Tibial nerve (tissue), 4 donors: ENCODE data around the gene CORT.

Experiments used
- EP300 ChIP-seq, 2 donors: sonication (generic); formaldehyde crosslinking; IDR thresholded peaks; one replicate each; pipeline ENCODE4 v1.6.1; 2017; ENCODE audit warnings: antibody characterized with exemption in 2 of 2, mild to moderate bottlenecking in 1 of 2
- POLR2A ChIP-seq, 2 donors: fragments of 450-650 bp; IDR thresholded peaks; one replicate each; pipeline ENCODE4 v1.6.1; 2017; ENCODE audit warnings: antibody characterized with exemption in 2 of 2, mild to moderate bottlenecking in 2 of 2, moderate library complexity in 2 of 2
- TF ChIP-seq, protein P1 (sequence below), 5 experiments: fragments of 200-600 bp in 3 of 5; fragments of 450-650 bp in 2 of 5; sonication (generic) in 3 of 5; IDR thresholded peaks; one replicate each; pipeline ENCODE4 v1.5.1; 2016 to 2019; ENCODE audit warnings: antibody characterized with exemption in 5 of 5, mild to moderate bottlenecking in 3 of 5, moderate library complexity in 2 of 5

DNA sequence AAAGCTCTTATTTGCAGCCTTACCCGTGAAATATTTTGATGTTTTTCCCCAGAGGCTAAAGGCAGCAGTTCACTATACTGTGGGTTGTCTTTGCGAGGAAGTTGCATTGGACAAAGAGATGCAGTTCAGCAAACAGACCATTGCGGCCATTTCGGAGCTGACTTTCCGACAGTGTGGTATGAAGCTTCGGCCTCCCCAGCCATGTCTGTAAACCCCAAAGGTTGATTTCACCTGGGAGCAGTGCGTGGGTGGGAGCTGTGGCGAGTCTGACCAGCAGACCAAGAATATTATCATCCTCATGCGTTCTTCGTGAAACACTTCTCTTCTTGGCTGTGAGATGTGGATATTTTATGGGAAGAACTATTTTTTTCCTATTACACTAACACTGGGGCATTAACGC lies 16.0 kb upstream of the CORT start:
- TF ChIP-seq, protein P1, sequence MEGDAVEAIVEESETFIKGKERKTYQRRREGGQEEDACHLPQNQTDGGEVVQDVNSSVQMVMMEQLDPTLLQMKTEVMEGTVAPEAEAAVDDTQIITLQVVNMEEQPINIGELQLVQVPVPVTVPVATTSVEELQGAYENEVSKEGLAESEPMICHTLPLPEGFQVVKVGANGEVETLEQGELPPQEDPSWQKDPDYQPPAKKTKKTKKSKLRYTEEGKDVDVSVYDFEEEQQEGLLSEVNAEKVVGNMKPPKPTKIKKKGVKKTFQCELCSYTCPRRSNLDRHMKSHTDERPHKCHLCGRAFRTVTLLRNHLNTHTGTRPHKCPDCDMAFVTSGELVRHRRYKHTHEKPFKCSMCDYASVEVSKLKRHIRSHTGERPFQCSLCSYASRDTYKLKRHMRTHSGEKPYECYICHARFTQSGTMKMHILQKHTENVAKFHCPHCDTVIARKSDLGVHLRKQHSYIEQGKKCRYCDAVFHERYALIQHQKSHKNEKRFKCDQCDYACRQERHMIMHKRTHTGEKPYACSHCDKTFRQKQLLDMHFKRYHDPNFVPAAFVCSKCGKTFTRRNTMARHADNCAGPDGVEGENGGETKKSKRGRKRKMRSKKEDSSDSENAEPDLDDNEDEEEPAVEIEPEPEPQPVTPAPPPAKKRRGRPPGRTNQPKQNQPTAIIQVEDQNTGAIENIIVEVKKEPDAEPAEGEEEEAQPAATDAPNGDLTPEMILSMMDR (IDR thresholded peaks at IDR 0.05), result no peak
- TF ChIP-seq EP300 (IDR thresholded peaks at IDR 0.05) (no peak), POLR2A (IDR thresholded peaks at IDR 0.05) (no peak)
